Trophoblast cell (in vitro differentiated cells and primary cell): ENCODE data around the gene CABP7.

Source experiments
- DNase-seq, 2 donors: peaks; one replicate each; pipeline ENCODE4 v3.0.0-alpha.2; 2016
- H2AFZ ChIP-seq: 2 replicates; pipeline ENCODE4 v1.6.1; 2013; ENCODE audit warnings: low read length, moderate library complexity, mild to moderate bottlenecking; ENCODE audit not compliant: insufficient read depth, poor library complexity
- H2AK5ac ChIP-seq: 2 replicates; pipeline ENCODE4 v1.6.1; 2013; ENCODE audit warnings: mild to moderate bottlenecking, low read length
- H2BK120ac ChIP-seq: 2 replicates; pipeline ENCODE4 v1.6.1; 2013; ENCODE audit warnings: low read length, mild to moderate bottlenecking, moderate library complexity; ENCODE audit not compliant: insufficient read depth, poor library complexity
- H2BK12ac ChIP-seq: 2 replicates; pipeline ENCODE4 v1.6.1; 2013; ENCODE audit warnings: mild to moderate bottlenecking, low read length, moderate library complexity
- H2BK5ac ChIP-seq: 2 replicates; pipeline ENCODE4 v1.6.1; 2013; ENCODE audit warnings: low read length, low read depth, moderate library complexity, mild to moderate bottlenecking; ENCODE audit not compliant: poor library complexity
- H3K14ac ChIP-seq: 2 replicates; pipeline ENCODE4 v1.6.1; 2013; ENCODE audit warnings: mild to moderate bottlenecking, low read length
- H3K18ac ChIP-seq: 2 replicates; pipeline ENCODE4 v1.6.1; 2013; ENCODE audit warnings: mild to moderate bottlenecking, low read length
- H3K23ac ChIP-seq: 2 replicates; pipeline ENCODE4 v1.6.1; 2013; ENCODE audit warnings: low read length
- H3K27ac ChIP-seq: 2 replicates; pipeline ENCODE4 v1.5.1; 2013; ENCODE audit warnings: low read depth, mild to moderate bottlenecking, inconsistent platforms, low read length, moderate library complexity
- H3K27me3 ChIP-seq: 2 replicates; pipeline ENCODE4 v1.6.1; 2013; ENCODE audit warnings: inconsistent platforms, mild to moderate bottlenecking, low read length, moderate library complexity; ENCODE audit not compliant: insufficient read depth
- H3K36me3 ChIP-seq, 2 experiments: 1 replicate in 1 of 2; 2 replicates in 1 of 2; pipeline ENCODE4 v1.6.1; 2013; ENCODE audit warnings: low read length in 2 of 2, mild to moderate bottlenecking in 2 of 2, moderate library complexity in 1 of 2; ENCODE audit not compliant: insufficient read depth in 2 of 2, control insufficient read depth in 1 of 2
- H3K4ac ChIP-seq: 2 replicates; pipeline ENCODE4 v1.6.1; 2013; ENCODE audit warnings: low read depth, mild to moderate bottlenecking, low read length, moderate library complexity
- H3K4me1 ChIP-seq, 2 experiments: 1 replicate in 1 of 2; 2 replicates in 1 of 2; pipeline ENCODE4 v1.6.1; 2013; ENCODE audit warnings: low read length in 2 of 2, mild to moderate bottlenecking in 2 of 2, moderate library complexity in 1 of 2; ENCODE audit not compliant: insufficient read depth in 2 of 2, control insufficient read depth in 1 of 2
- H3K4me2 ChIP-seq: 2 replicates; pipeline ENCODE4 v1.6.1; 2013; ENCODE audit warnings: inconsistent platforms, mild to moderate bottlenecking, low read length, moderate library complexity
- H3K4me3 ChIP-seq: 2 replicates; pipeline ENCODE4 v1.5.1; 2013; ENCODE audit warnings: mild to moderate bottlenecking, low read depth, low read length, inconsistent platforms
- H3K79me1 ChIP-seq: one replicate; pipeline ENCODE4 v1.6.1; 2013; ENCODE audit warnings: low read length
- H3K79me2 ChIP-seq: 2 replicates; pipeline ENCODE4 v1.6.1; 2013; ENCODE audit warnings: low read length, mild to moderate bottlenecking; ENCODE audit not compliant: control insufficient read depth, insufficient read depth, poor library complexity
- H3K9ac ChIP-seq: 2 replicates; pipeline ENCODE4 v1.6.1; 2013; ENCODE audit warnings: mild to moderate bottlenecking, low read length
- H3K9me3 ChIP-seq: 2 replicates; pipeline ENCODE4 v1.6.1; 2013; ENCODE audit warnings: low read depth, mild to moderate bottlenecking, control low read depth, inconsistent platforms, low read length; ENCODE audit not compliant: insufficient read depth
- H4K12ac ChIP-seq: 2 replicates; pipeline ENCODE4 v1.6.1; 2013; ENCODE audit warnings: low read depth, mild to moderate bottlenecking, low read length, moderate library complexity
- H4K8ac ChIP-seq: 2 replicates; pipeline ENCODE4 v1.6.1; 2013; ENCODE audit warnings: low read depth, mild to moderate bottlenecking, low read length, moderate library complexity
- H4K91ac ChIP-seq: one replicate; pipeline ENCODE4 v1.6.1; 2013; ENCODE audit warnings: low read depth, mild to moderate bottlenecking, low read length, moderate library complexity
- WGBS: extraction: QIAGEN DNeasy Blood & Tissue Kit; methylation state at CpG from one replicate; pipeline ENCODE4 v1.1.7; 2013; ENCODE audit warnings: missing lambda C conversion rate; ENCODE audit not compliant: insufficient read length, insufficient coverage; ENCODE audit errors: extremely low coverage; 5-methylcytosine and 5-hydroxymethylcytosine counted together

Gene CABP7

DNA sequence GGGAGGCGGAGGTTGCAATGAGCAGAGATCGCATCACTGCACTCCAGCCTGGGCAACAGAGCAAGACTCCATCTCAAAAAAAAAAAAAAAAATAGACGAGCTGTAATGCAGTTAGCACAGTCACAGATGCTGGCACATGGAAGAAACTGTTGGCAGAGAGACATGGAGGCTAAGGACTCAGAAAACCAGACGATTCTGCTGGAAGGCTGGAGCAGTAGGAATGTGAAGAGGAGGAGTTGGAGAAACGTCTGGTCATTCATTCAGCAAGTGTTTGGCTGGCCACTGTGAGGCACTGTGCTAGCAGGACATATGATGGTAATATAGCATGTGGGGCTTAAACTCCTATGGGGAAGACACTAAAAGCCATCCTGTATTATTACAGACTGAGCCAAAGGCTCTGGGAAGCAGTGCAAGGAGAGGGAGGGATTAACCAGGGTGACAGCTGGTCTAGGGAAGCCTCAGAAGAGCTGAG lies 52.4 kb downstream of the CABP7 start:
- no peak overlapping the region for H4K91ac ChIP-seq

DNA sequence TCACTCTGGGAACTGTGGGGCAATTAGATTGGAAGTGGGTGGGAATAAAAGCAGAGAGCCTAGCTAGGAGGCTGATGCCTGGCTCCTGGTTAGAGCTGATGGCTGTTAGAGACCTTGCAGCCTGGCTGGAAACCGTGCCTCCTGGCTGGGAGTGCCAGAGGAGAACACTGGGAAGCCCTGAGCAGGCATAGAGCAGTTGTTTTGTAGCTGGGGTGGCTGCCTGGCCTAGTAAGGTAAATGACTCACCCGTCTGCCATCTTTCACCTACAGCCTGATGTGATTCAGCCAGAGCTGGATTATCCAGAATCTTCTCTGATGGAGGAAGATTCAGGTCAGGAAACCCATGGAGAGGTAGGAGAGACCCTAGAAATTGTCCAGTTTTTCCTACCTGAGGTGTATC lies 53.4 kb downstream of the CABP7 start:
- no peak overlapping the region for H3K4ac ChIP-seq
- H3K9ac ChIP-seq: no peak overlapping the region
- no peak overlapping the region for H3K14ac ChIP-seq
- H4K12ac ChIP-seq: no peak overlapping the region
- no peak overlapping the region for H3K23ac ChIP-seq
- no peak overlapping the region for H2AFZ ChIP-seq
- H3K79me1 ChIP-seq: peaks cover 5% of the 10 kb centered on the region
- no peaks in the 10 kb centered on the region for H3K9me3 ChIP-seq
- H4K91ac ChIP-seq: no peak overlapping the region
- DNase-seq: peak; percentile 77 to 80
- no peak overlapping the region for H3K18ac ChIP-seq
- no peak overlapping the region for H2BK12ac ChIP-seq
- no peak overlapping the region for H2AK5ac ChIP-seq
- WGBS: no CpG with 5 or more reads among the region's 2 CpGs
- H2BK120ac ChIP-seq: no peak overlapping the region
- H3K36me3 ChIP-seq: peaks cover 4 to 11% of the 10 kb centered on the region in 2 experiments
- no peak overlapping the region for H3K4me2 ChIP-seq
- no peak overlapping the region for H4K8ac ChIP-seq
- peak overlapping the region; percentile 61 for H3K27ac ChIP-seq
- peaks cover 1 to 5% of the 10 kb centered on the region in 2 experiments for H3K4me1 ChIP-seq
- peak overlapping the region; percentile 45 for H2BK5ac ChIP-seq
- no peaks in the 10 kb centered on the region for H3K27me3 ChIP-seq
- H3K4me3 ChIP-seq: no peak overlapping the region
- no peaks in the 10 kb centered on the region for H3K79me2 ChIP-seq

More for the DNA sequence above, 52.4 kb downstream of the CABP7 start:
- H3K9ac ChIP-seq: no peak overlapping the region
- no peak overlapping the region for H3K4me3 ChIP-seq
- H2BK120ac ChIP-seq: no peak overlapping the region
- peak overlapping the region; percentile 19 for H2BK12ac ChIP-seq
- H3K79me2 ChIP-seq: peaks cover 8% of the 10 kb centered on the region
- H4K12ac ChIP-seq: no peak overlapping the region
- H3K4me1 ChIP-seq: peaks cover 4 to 10% of the 10 kb centered on the region in 2 experiments
- no peak overlapping the region for H3K4ac ChIP-seq
- H3K14ac ChIP-seq: no peak overlapping the region
- H3K36me3 ChIP-seq: peaks cover 4 to 11% of the 10 kb centered on the region in 2 experiments
- H3K9me3 ChIP-seq: no peaks in the 10 kb centered on the region
- H2AFZ ChIP-seq: no peak overlapping the region
- H3K27me3 ChIP-seq: no peaks in the 10 kb centered on the region
- H4K8ac ChIP-seq: no peak overlapping the region
- H3K27ac ChIP-seq: no peak overlapping the region
- peak; percentile 37 to 58 for DNase-seq
- no peak overlapping the region for H3K18ac ChIP-seq
- no peak overlapping the region for H3K4me2 ChIP-seq
- peak overlapping the region; percentile 3 for H2BK5ac ChIP-seq
- no peak overlapping the region for H3K23ac ChIP-seq
- no CpG with 5 or more reads among the region's 5 CpGs for WGBS
- peaks cover 8% of the 10 kb centered on the region for H3K79me1 ChIP-seq
- H2AK5ac ChIP-seq: peak overlapping the region; percentile 39

DNA sequence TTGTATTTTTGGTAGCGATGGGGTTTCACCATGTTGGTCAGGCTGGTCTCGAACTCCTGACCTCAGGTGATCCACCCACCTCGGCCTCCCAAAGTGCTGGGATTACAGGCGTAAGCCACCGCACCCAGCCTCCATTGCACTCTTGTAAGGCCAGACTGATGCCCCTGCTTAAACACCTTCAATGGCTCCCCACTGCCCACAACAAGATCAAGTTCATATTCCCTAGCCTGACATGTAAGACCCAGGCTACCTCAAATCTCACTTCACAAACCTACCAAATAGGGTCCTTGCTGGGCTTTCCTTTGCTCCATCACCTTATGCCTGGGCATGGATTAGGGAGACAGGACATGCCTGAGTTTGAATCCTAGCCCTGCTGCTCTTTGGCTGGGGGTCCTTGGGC lies 60.4 kb downstream of the CABP7 start:
- no peak overlapping the region for H4K91ac ChIP-seq
- no peaks in the 10 kb centered on the region for H3K79me1 ChIP-seq
- H3K14ac ChIP-seq: no peak overlapping the region
- no peaks in the 10 kb centered on the region for H3K36me3 ChIP-seq
- H2BK120ac ChIP-seq: no peak overlapping the region
- no peaks in the 10 kb centered on the region for H3K27me3 ChIP-seq
- no peak overlapping the region for H3K4me2 ChIP-seq
- H2AK5ac ChIP-seq: no peak overlapping the region
- H3K9me3 ChIP-seq: no peaks in the 10 kb centered on the region
- no peak overlapping the region for H2BK12ac ChIP-seq
- H3K4me1 ChIP-seq: peaks cover 6 to 13% of the 10 kb centered on the region in 2 experiments
- H3K79me2 ChIP-seq: no peaks in the 10 kb centered on the region
- no peak overlapping the region for H3K23ac ChIP-seq
- H2AFZ ChIP-seq: no peak overlapping the region
- H3K4ac ChIP-seq: no peak overlapping the region
- H4K8ac ChIP-seq: no peak overlapping the region
- H3K27ac ChIP-seq: no peak overlapping the region
- no peak overlapping the region for H4K12ac ChIP-seq
- H2BK5ac ChIP-seq: no peak overlapping the region
- DNase-seq: no peak
- no CpG with 5 or more reads among the region's 5 CpGs for WGBS
- no peak overlapping the region for H3K18ac ChIP-seq
- H3K4me3 ChIP-seq: no peak overlapping the region
- H3K9ac ChIP-seq: no peak overlapping the region

- Histone ChIP-seq H4K12ac (no peak overlapping the region), H3K4ac (no peak overlapping the region), H3K9me3 (no peaks in the 10 kb centered on the region), H3K4me1 (peaks cover 6 to 13% of the 10 kb centered on the region in 2 experiments), H3K27me3 (no peaks in the 10 kb centered on the region), H3K4me3 (no peak overlapping the region), H3K79me2 (no peaks in the 10 kb centered on the region), H2BK12ac (no peak overlapping the region), H2AK5ac (no peak overlapping the region), H2BK5ac (no peak overlapping the region), H3K4me2 (no peak overlapping the region), H3K36me3 (no peaks in the 10 kb centered on the region), H3K9ac (no peak overlapping the region), H2AFZ (peak overlapping the region; percentile 28), H4K91ac (no peak overlapping the region), H2BK120ac (no peak overlapping the region), H4K8ac (peak overlapping the region; percentile 47), H3K18ac (no peak overlapping the region), H3K14ac (no peak overlapping the region), H3K27ac (no peak overlapping the region), H3K79me1 (no peaks in the 10 kb centered on the region), H3K23ac (no peak overlapping the region)
- DNase-seq: no peak
- no CpG with 5 or more reads among the region's 8 CpGs for WGBS
These were observed 61.2 kb downstream of the CABP7 start for GRCh38 chr22:29780748-29781676.
